CD4-positive, alpha-beta memory T cell (primary cell): ENCODE measurements around the gene E2F4. TPM values are rescaled to one million over a fixed set of nuclear protein-coding genes. Genes with fewer than 3 reads are reported as not detected.
A peak's percentile ranks its signal among the peaks of the same experiment; 100 is the strongest.

Experiments used
- CTCF ChIA-PET: fragments of 350-600 bp; sonication (Branson Sonifier 250); formaldehyde crosslinking; loops from one replicate; lab custom pipeline; 2021; ENCODE audit warnings: inconsistent platforms; ENCODE audit not compliant: partially characterized antibody; lab: Charles Lee
- POLR2A ChIA-PET: fragments of 350-600 bp; sonication (Branson Sonifier 250); formaldehyde crosslinking; loops from one replicate; lab custom pipeline; 2021; ENCODE audit not compliant: partially characterized antibody; lab: Charles Lee
- DNase-seq, 5 donors: peaks; one replicate each; pipeline versions ENCODE4 v3.0.0 to v3.0.0-alpha.2; 2020 to 2022; ENCODE audit warnings: mixed read lengths in 1 of 5
- H3K27ac ChIP-seq: one replicate; pipeline ENCODE4 v1.7.0; 2013; ENCODE audit warnings: low read depth, low read length
- H3K27me3 ChIP-seq: 2 replicates; pipeline ENCODE4 v1.7.0; 2013; ENCODE audit warnings: mild to moderate bottlenecking, low read length, moderate library complexity; ENCODE audit not compliant: insufficient read depth
- H3K36me3 ChIP-seq: 2 replicates; pipeline ENCODE4 v1.7.0; 2013; ENCODE audit warnings: mild to moderate bottlenecking, low read length, moderate library complexity; ENCODE audit not compliant: insufficient read depth
- H3K4me1 ChIP-seq: 2 replicates; pipeline ENCODE4 v1.7.0; 2013; ENCODE audit warnings: mild to moderate bottlenecking, low read length, moderate library complexity; ENCODE audit not compliant: insufficient read depth
- H3K4me3 ChIP-seq, 2 donors: one replicate each; pipeline ENCODE4 v1.7.0; 2013; ENCODE audit warnings: low read length in 2 of 2, mild to moderate bottlenecking in 1 of 2
- H3K9me3 ChIP-seq, 2 donors: one replicate each; pipeline ENCODE4 v1.7.0; 2013; ENCODE audit warnings: low read length in 2 of 2, control low read depth in 1 of 2; ENCODE audit not compliant: control insufficient read depth in 1 of 2
- H3K27ac Mint-ChIP-seq, 7 donors: one replicate each; pipeline ENCODE4 v1.8.0; 2020 to 2021; ENCODE audit warnings: mixed read lengths in 7 of 7, mild to moderate bottlenecking in 6 of 7, inconsistent platforms in 3 of 7, moderate library complexity in 3 of 7
- H3K27me3 Mint-ChIP-seq, 2 donors: one replicate each; pipeline ENCODE4 v1.8.0; 2020 to 2021; ENCODE audit warnings: mixed read lengths in 2 of 2
- H3K36me3 Mint-ChIP-seq, 2 donors: one replicate each; pipeline ENCODE4 v1.8.0; 2020 to 2021; ENCODE audit warnings: mixed read lengths in 2 of 2, inconsistent platforms in 1 of 2, mild to moderate bottlenecking in 1 of 2
- H3K4me1 Mint-ChIP-seq, 4 donors: one replicate each; pipeline ENCODE4 v1.8.0; 2020 to 2021; ENCODE audit warnings: mixed read lengths in 4 of 4, mild to moderate bottlenecking in 1 of 4
- H3K4me3 Mint-ChIP-seq, 8 donors: one replicate each; pipeline ENCODE4 v1.8.0; 2020 to 2021; ENCODE audit warnings: mixed read lengths in 8 of 8, mild to moderate bottlenecking in 7 of 8, moderate library complexity in 6 of 8, inconsistent platforms in 3 of 8
- H3K9me3 Mint-ChIP-seq, 8 donors: one replicate each; pipeline ENCODE4 v1.8.0; 2020 to 2021; ENCODE audit warnings: mixed read lengths in 8 of 8, mild to moderate bottlenecking in 5 of 8, inconsistent platforms in 3 of 8, moderate library complexity in 1 of 8
- intact Hi-C: fragments of 100-400 bp; cut with micrococcal nuclease; formaldehyde crosslinking; loops from one replicate; pipeline ENCODE4 v1.15.1; 2023
- polyA plus RNA-seq, 2 donors: library from polyadenylated mRNA; unstranded; fragments of 300-500 nt; fragmentation: Illumina TruSeq; gene quantifications; one replicate each; pipeline ENCODE4 v1.2.3, GENCODE V29; 2021
- total RNA-seq, 2 experiments: library from RNA; stranded (reverse); gene quantifications; one replicate each; pipeline ENCODE4 v1.2.3, GENCODE V29; 2021

Gene E2F4
- total and polyA plus RNA-seq, 4 experiments from 2014 or later = 53.6 to 91.3 (median 84.2) TPM

GRCh38 chr16:67169011-67169451 lies 22.9 kb upstream of the E2F4 start:
- Histone ChIP-seq H3K27me3 (peaks cover 32% of the 10 kb centered on the region), H3K9me3 (no peaks in the 10 kb centered on the region), H3K27ac (no peak overlapping the region), H3K4me1 (peaks cover 40% of the 10 kb centered on the region), H3K4me3 (no peak overlapping the region), H3K36me3 (no peaks in the 10 kb centered on the region)
- intact Hi-C loops = no loop called here
- H3K9me3 Mint-ChIP-seq = no peaks in the 10 kb centered on the region
- DNase-seq = no peak
- H3K4me1 Mint-ChIP-seq = peaks cover 17 to 59% (median 25%) of the 10 kb centered on the region in 4 donors
- H3K36me3 Mint-ChIP-seq = no peaks in the 10 kb centered on the region
- peaks cover 18 to 37% of the 10 kb centered on the region in 2 donors for H3K27me3 Mint-ChIP-seq
- POLR2A ChIA-PET = interaction anchor here (0.8 to 13.9 kb wide), 5 partner anchors 4 to 18 kb away, joined by 3 to 320 read pairs (median 29); partner anchors contain the start of genes B3GNT9, FBXL8, HSF4 and NOL3
- H3K27ac Mint-ChIP-seq = no peak overlapping the region
- CTCF ChIA-PET = interaction anchor here (0.7 to 4.1 kb wide), 7 partner anchors 10 to 151 kb away, joined by 3 to 34 read pairs (median 4); partner anchors contain the start of genes FBXL8 and TRADD
- H3K4me3 Mint-ChIP-seq = no peak overlapping the region

GRCh38 chr16:67169642-67170167 lies 22.2 kb upstream of the E2F4 start:
- intact Hi-C loops = no loop called here
- POLR2A ChIA-PET = interaction anchor here (1.3 to 13.9 kb wide), 4 partner anchors 7 to 19 kb away, joined by 6 to 320 read pairs (median 18); partner anchors contain the start of genes B3GNT9, FBXL8, HSF4 and TRADD
- H3K27me3 Mint-ChIP-seq = peaks cover 18 to 37% of the 10 kb centered on the region in 2 donors
- H3K4me1 Mint-ChIP-seq = peaks cover 18 to 61% (median 23%) of the 10 kb centered on the region in 4 donors
- Histone ChIP-seq H3K27me3 (peaks cover 32% of the 10 kb centered on the region), H3K27ac (no peak overlapping the region), H3K4me3 (peak overlapping the region in 1 of 2 donors; percentile 27), H3K36me3 (no peaks in the 10 kb centered on the region), H3K9me3 (no peaks in the 10 kb centered on the region), H3K4me1 (peaks cover 40% of the 10 kb centered on the region)
- CTCF ChIA-PET = interaction anchor here (0.7 to 4.1 kb wide), 6 partner anchors 11 to 152 kb away, joined by 3 to 34 read pairs (median 4); partner anchors contain the start of genes FBXL8 and TRADD
- no peaks in the 10 kb centered on the region for H3K36me3 Mint-ChIP-seq
- peak overlapping the region in 3 of 7 donors; percentile 59 to 71 (median 63) for H3K27ac Mint-ChIP-seq
- no peak for DNase-seq
- H3K4me3 Mint-ChIP-seq = peak overlapping the region; percentile 21 to 87 (median 79)
- H3K9me3 Mint-ChIP-seq = no peaks in the 10 kb centered on the region

- H3K27me3 Mint-ChIP-seq = peaks cover 18 to 31% of the 10 kb centered on the region in 2 donors
- ChIA-PET POLR2A (interaction anchor here (0.8 to 13.9 kb wide), 6 partner anchors 7 to 21 kb away, joined by 3 to 320 read pairs (median 6); partner anchors contain the start of genes B3GNT9, FBXL8, HSF4 and TRADD), CTCF (interaction anchor here (0.9 to 4.1 kb wide), 5 partner anchors 11 to 152 kb away, joined by 3 to 34 read pairs (median 6); partner anchors contain the start of genes FBXL8 and TRADD)
- H3K27me3 ChIP-seq = peaks cover 27% of the 10 kb centered on the region
- H3K36me3 ChIP-seq = no peaks in the 10 kb centered on the region
- intact Hi-C loops = no loop called here
- H3K9me3 ChIP-seq = no peaks in the 10 kb centered on the region
- peak within 1 kb of the TSS; percentile 41 to 87 (median 79) for H3K4me3 Mint-ChIP-seq
- no peak within 1 kb of the TSS for H3K27ac ChIP-seq
- H3K27ac Mint-ChIP-seq = peak within 1 kb of the TSS in 5 of 7 donors; percentile 34 to 71 (median 63)
- peak within 1 kb of the TSS in 1 of 2 donors; percentile 27 for H3K4me3 ChIP-seq
- H3K4me1 ChIP-seq = peaks cover 35% of the 10 kb centered on the region
- H3K9me3 Mint-ChIP-seq = no peaks in the 10 kb centered on the region
- peaks cover 19 to 58% (median 22%) of the 10 kb centered on the region in 4 donors for H3K4me1 Mint-ChIP-seq
- H3K36me3 Mint-ChIP-seq = no peaks in the 10 kb centered on the region
- DNase-seq = no peak
These were observed 21.6 kb upstream of the E2F4 start, which contains the start of gene NOL3 for GRCh38 chr16:67170168-67170948. TSS of gene NOL3 (plus strand) at chr16:67170538.

GRCh38 chr16:67170949-67171649 lies 20.9 kb upstream of the E2F4 start:
- Histone ChIP-seq H3K4me1 (peaks cover 32% of the 10 kb centered on the region), H3K4me3 (no peak overlapping the region), H3K9me3 (no peaks in the 10 kb centered on the region), H3K36me3 (no peaks in the 10 kb centered on the region), H3K27ac (no peak overlapping the region), H3K27me3 (peaks cover 23% of the 10 kb centered on the region)
- Mint-ChIP-seq H3K9me3 (no peaks in the 10 kb centered on the region), H3K4me3 (peak overlapping the region; percentile 10 to 72 (median 48)), H3K27ac (peak overlapping the region in 2 of 7 donors; percentile 34 to 64), H3K27me3 (peaks cover 18 to 30% of the 10 kb centered on the region in 2 donors), H3K4me1 (peaks cover 19 to 61% (median 23%) of the 10 kb centered on the region in 4 donors), H3K36me3 (no peaks in the 10 kb centered on the region)
- CTCF ChIA-PET = interaction anchor here (1.1 to 4.1 kb wide), 2 partner anchors 12 to 153 kb away, joined by 3 to 34 read pairs; partner anchors contain the start of genes FBXL8 and TRADD
- DNase-seq = no peak
- intact Hi-C loops = no loop called here
- POLR2A ChIA-PET = interaction anchor here (0.8 to 13.9 kb wide), 5 partner anchors 8 to 22 kb away, joined by 3 to 320 read pairs (median 6); partner anchors contain the start of genes B3GNT9, FBXL8, HSF4 and TRADD

- intact Hi-C loops = no loop called here
- H3K4me1 Mint-ChIP-seq = peaks cover 25 to 62% (median 32%) of the 10 kb centered on the region in 4 donors
- CTCF ChIA-PET = interaction anchor here (1.0 to 6.1 kb wide), 6 partner anchors 11 to 160 kb away, joined by 3 to 71 read pairs (median 23); partner anchors contain the start of genes FBXL8, MATCAP1 and TRADD
These were observed 18.6 kb upstream of the E2F4 start for GRCh38 chr16:67173323-67173722.

More at GRCh38 chr16:67173323-67173722, 18.6 kb upstream of the E2F4 start:
- Histone ChIP-seq H3K9me3 (no peaks in the 10 kb centered on the region), H3K27ac (no peak overlapping the region), H3K36me3 (no peaks in the 10 kb centered on the region), H3K4me1 (peaks cover 43% of the 10 kb centered on the region), H3K27me3 (peaks cover 14% of the 10 kb centered on the region), H3K4me3 (peak overlapping the region in 1 of 2 donors; percentile 68)
- peak overlapping the region in 4 of 7 donors; percentile 16 to 96 (median 74) for H3K27ac Mint-ChIP-seq
- H3K27me3 Mint-ChIP-seq = peaks cover 8 to 20% of the 10 kb centered on the region in 2 donors
- no peaks in the 10 kb centered on the region for H3K36me3 Mint-ChIP-seq
- no peak for DNase-seq
- peak overlapping the region; percentile 81 to 95 (median 88) for H3K4me3 Mint-ChIP-seq
- POLR2A ChIA-PET = interaction anchor here (4.1 to 13.9 kb wide), 3 partner anchors 10 to 22 kb away, joined by 21 to 320 read pairs (median 31); partner anchors contain the start of genes B3GNT9, FBXL8, HSF4 and MATCAP1
- no peaks in the 10 kb centered on the region for H3K9me3 Mint-ChIP-seq
